WI38 (cell line): ENCODE data around the gene CCDC51.

ENCODE experiments used
- H3K4me3 ChIP-seq: 2 replicates; pipeline ENCODE4 v1.5.1; 2011; ENCODE audit warnings: low read depth, mild to moderate bottlenecking, control low read depth, low read length
- TF ChIP-seq, protein P1 (sequence below): IDR thresholded peaks from 2 replicates; pipeline ENCODE4 v1.5.1; 2012; ENCODE audit warnings: low read depth, mild to moderate bottlenecking, control low read depth, low read length

Gene CCDC51

GRCh38 chr3:48417529-48418108 lies 22.3 kb downstream of the CCDC51 start:
- no peak overlapping the region for H3K4me3 ChIP-seq
- TF ChIP-seq, protein P1, sequence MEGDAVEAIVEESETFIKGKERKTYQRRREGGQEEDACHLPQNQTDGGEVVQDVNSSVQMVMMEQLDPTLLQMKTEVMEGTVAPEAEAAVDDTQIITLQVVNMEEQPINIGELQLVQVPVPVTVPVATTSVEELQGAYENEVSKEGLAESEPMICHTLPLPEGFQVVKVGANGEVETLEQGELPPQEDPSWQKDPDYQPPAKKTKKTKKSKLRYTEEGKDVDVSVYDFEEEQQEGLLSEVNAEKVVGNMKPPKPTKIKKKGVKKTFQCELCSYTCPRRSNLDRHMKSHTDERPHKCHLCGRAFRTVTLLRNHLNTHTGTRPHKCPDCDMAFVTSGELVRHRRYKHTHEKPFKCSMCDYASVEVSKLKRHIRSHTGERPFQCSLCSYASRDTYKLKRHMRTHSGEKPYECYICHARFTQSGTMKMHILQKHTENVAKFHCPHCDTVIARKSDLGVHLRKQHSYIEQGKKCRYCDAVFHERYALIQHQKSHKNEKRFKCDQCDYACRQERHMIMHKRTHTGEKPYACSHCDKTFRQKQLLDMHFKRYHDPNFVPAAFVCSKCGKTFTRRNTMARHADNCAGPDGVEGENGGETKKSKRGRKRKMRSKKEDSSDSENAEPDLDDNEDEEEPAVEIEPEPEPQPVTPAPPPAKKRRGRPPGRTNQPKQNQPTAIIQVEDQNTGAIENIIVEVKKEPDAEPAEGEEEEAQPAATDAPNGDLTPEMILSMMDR = no peak

- TF ChIP-seq, protein P1 = no peak
- no peak overlapping the region for H3K4me3 ChIP-seq
These were observed 23.4 kb downstream of the CCDC51 start for GRCh38 chr3:48416546-48416945.

- no peak overlapping the region for H3K4me3 ChIP-seq
- TF ChIP-seq, protein P1 = no peak
These were observed 23.8 kb downstream of the CCDC51 start for GRCh38 chr3:48416091-48416505.

GRCh38 chr3:48415251-48415953 lies 24.5 kb downstream of the CCDC51 start:
- H3K4me3 ChIP-seq = no peak overlapping the region
- TF ChIP-seq, protein P1 = no peak

- TF ChIP-seq, protein P1 = no peak
These were observed 25.3 kb downstream of the CCDC51 start for GRCh38 chr3:48414376-48415250.

DNA sequence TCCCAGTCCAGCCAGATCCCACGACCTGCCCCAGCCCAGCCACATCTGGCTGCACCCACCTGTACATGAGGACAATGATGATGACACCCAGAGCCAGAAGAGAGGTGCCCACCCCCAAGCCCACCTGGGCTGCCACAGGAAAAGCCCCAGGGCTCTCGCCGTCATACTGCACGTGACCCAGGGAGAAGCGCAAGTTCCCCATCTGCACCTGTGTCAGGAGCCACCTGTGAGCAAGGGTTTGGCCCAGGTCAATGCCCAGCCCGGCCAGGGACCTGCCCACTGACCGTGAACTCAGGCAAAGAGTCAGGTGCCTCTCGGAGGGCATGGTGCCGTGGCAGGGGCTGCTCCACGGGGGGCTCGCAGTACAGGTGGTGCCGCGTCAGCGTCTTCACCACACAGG lies 26.3 kb downstream of the CCDC51 start:
- TF ChIP-seq, protein P1 = no peak
- H3K4me3 ChIP-seq = no peak overlapping the region

More at GRCh38 chr3:48414376-48415250, 25.3 kb downstream of the CCDC51 start:
- no peak overlapping the region for H3K4me3 ChIP-seq
